NCI-H2029 (cell line): ENCODE data around the gene TLCD3B.
A peak's percentile ranks its signal among the peaks of the same experiment; 100 is the strongest.
"Not testable (repeated sequence)": the region's sequence is repeated elsewhere in the genome, so short reads cannot be mapped to it uniquely, and the experiment has no call there.

Experiments used
- DNase-seq: peaks from one replicate; lab custom pipeline; 2025; lab: John Stamatoyannopoulos, UW

The TLCD3B gene

DNA sequence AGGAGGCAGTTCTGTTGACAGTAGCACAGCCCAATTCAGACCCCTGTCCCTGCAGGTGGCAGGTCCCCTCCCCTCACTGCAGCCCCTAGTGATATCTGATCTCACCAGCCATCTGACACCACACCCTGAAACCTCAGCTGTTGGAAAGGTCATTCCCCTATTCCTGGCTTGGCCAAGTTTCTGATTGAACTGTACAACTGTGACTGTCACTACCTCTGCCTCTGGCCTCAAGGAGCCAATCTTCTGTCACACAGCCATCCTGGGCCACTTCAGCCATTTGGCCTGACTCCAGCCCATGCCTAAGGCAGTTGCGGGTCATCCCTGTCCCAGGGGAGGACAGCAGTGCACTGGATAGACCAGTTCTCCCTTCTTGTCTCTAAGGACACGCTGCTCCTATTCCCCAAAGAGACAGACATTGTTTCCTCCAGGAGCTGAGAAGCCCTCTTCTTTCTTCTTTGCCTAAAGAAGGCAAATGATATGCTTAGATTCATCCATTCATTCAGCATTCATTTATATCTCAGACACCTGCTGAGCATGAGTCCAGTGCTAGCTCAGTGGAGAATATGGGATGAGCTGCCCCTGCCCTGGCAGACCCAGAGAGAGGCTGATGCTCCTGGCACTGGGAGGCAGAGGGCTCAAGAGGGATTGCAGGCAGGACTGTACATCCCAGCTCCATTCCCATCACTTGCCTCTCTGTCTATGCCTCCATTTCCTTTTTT is 29.9 kb upstream of the TLCD3B start:
- DNase-seq = no peak

- no peak for DNase-seq
Observed at GRCh38 chr16:30060346-30060745, 29.3 kb upstream of the TLCD3B start.

DNA sequence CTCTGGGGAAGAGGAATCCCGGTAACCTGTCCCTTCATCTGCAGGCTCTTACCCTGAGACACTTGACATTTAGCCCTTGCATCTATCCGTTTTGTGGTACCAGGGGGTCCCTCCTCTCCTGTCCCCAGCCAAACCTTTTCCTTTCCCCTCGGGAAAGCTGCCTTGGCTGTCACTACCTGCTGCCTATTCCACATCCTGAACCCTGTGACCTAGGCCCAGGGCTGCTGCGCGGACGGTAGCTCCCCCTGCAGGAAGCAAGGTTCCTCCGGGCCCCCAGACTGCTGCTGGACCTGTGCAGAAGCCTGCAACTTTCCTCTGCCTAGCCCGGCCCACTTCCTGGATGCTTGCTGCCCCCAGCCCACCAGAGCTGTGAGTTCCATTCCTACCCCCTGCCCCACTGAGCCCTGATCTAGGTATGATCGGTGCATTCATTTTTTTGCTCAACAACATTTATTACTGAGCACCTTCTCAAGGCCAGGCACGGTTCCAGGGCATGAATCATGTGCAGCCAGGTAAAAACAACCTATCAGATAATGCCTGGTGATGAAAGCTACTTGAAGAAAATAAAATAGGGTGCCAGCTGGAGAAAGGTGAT is 24.0 kb upstream of the TLCD3B start:
- DNase-seq = no peak

GRCh38 chr16:30054451-30054850 is 23.4 kb upstream of the TLCD3B start:
- DNase-seq = no peak

DNA sequence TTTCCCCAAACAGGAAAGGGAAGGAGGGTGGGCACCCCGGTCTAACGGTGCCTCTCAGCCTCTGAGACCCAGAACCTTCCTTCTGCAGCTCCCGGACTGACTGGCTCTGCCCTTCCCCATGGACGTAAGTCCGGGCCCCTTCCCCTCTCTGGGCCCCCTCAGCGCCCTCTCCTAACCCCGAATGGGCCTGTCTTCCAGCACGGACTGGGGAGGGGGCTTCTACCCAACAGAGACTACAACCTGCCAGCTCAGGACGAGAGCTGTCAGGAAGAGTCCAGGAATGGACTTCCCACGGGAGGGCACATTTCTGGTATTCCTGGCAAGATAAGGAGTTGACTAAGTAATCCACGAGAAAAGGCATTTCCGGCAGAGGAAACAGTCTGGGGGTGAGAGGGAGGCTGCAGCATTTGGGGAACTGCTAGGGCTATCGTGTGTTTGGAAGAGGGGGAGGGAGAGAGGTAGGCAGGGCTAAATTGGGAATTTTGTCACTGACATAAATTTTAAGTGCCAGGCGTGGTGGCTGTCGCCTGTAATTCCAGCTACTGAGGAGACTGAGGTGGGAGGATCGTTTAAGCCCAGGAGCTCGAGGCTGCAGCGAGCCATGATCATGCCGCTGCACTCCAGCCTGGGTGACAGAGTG is 22.4 kb upstream of the TLCD3B start:
- DNase-seq = no peak

- DNase-seq = peak; percentile 92
Observed at GRCh38 chr16:30052671-30053372, 21.8 kb upstream of the TLCD3B start.

DNA sequence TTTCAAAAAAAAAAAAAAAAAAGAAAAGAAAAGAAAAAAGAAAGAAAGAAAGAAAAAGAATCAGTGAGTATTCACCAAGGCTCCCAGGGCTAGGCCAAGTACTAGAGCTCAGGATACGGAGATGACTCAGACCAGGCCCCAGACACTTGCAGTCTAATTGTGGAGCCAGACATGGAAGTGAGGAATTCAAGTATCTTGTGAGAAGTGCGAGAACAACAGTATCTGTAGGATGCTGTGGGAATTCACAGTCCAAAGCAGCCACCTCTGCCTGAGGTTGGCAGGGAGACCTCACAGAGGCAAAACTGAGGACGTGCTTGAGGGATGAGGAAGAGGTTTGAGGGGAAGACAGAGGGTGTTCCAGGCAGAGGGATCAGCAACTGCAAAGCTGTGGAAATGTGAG is 20.4 kb upstream of the TLCD3B start:
- no peak for DNase-seq

GRCh38 chr16:30049871-30050270 is 18.8 kb upstream of the TLCD3B start:
- no peak for DNase-seq

- DNase-seq = no peak
Observed at GRCh38 chr16:30046588-30046987, 15.5 kb upstream of the TLCD3B start.

DNA sequence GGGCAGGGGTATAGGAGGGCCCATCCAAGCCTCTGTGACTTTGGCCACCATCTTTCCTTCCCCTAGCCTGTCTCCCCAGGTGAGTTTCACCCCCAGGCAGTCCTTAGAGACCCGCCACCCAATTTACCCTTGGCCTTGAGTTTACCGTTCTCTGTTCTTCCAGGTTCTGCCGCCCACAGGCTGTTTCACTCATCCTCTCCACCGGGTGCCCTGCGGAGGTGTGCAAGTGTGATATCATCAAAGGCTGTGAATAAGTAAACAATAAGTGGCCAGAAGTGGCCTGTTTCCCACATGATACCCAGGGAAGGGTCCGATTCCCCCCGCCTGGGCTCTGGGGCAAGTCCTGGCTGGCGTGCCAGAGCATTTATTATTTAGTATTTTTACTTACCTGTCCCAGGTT is 15.1 kb upstream of the TLCD3B start:
- no peak for DNase-seq

- no peak for DNase-seq
Observed at GRCh38 chr16:30041841-30042240, 10.8 kb upstream of the TLCD3B start.

- not testable (repeated sequence) for DNase-seq
Observed at GRCh38 chr16:30040690-30041089, 9.6 kb upstream of the TLCD3B start.

- no peak for DNase-seq
Observed at GRCh38 chr16:30040221-30040620, 9.2 kb upstream of the TLCD3B start.

DNA sequence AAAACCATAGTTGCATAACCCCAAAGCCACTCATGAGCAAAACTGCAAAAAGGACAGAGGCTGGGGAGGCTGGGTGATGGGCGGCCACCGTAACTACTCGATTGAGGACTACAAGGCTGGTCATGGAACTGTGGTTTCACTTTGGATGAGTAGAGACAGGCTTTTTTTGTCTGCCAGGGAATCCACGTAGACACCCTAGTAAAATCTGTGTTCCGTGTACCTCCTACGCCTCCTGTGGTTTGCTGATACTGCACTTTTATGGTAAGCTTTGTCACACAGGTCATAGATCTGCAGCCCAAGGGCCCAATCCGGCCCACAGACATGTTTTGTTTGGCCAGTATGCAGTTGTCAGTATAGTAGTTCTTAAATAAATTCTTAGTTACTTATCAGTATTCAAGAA is 2.2 kb upstream of the TLCD3B start:
- DNase-seq = no peak

GRCh38 chr16:30032083-30032819 is 1.2 kb upstream of the TLCD3B start:
- DNase-seq = peak; percentile 45

GRCh38 chr16:30031477-30031918 is 427 bp upstream of the TLCD3B start:
- DNase-seq = no peak

- no peak for DNase-seq
Observed at GRCh38 chr16:30030011-30030685, 923 bp downstream of the TLCD3B start.

DNA sequence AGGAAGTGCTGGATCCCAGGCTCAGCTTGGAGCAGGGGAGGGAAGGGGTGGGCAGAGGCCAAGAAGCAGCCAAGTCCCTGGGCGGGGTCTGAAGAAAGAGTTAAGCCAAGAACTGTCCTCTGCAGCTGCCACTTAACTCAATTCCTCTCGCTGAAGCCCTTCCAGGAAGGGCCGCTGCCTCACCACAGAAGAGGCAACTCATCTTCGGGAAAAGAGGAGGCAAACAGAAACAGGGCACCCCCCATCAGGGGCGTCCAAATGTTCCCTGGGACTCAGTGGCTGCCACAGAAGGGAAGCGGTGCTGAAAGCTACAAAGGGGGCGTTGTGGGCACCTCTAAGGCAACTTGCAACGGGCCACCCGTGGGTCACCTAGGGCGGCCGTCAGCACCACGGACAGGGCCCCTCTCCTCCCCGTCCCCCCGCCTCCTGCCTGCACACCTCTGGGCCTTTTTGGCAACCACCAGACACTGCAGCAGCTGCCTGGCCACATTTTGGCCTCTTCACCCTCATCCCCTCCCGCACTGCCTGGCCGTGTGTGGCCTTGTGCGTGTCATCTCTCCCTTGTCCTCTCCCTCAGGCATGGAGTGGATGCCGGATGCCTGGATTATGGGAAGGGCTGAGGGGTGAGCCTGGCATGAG is 2.5 kb downstream of the TLCD3B start:
- no peak for DNase-seq

DNA sequence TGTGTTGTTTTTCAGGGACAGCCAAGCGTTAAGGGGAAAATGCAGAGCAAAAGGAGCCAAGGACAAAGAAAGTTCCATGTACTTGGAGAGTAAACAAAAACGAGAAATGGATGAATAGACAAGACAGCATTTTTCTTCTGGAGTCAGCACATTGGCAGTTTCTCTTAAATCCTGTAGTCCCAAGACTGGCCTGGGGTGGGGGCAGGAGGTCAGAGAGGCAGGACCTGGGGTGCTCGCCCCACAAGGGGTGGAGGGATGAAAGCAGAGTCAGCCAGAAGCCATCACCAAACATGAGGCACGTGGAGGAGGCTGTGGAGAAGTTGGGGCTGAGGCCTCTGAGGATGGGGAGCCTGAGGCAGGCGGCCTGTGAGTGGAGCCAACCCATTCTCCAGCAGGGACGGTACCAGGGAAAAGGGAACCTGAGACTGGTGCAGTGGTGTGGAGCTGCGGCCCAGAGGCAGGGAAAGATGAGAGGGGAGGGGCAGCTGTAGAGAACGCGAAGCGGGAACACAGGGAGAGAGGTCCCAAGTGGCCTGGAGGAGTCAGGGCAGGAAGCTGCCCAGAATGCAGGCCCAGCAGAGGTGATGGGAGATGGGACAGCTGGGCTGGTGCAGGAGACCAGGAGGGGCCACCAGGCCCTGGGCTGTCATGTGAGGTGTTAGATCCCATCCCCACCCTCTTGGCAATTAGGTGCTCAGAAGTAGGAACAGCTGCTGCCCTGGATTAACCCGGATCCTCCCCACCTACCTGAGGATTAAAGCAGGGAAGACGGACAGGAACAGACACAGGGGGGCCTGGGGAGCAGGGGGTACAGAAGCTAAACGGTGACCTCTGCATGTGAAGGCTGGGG is 3.3 kb downstream of the TLCD3B start:
- no peak for DNase-seq

DNA sequence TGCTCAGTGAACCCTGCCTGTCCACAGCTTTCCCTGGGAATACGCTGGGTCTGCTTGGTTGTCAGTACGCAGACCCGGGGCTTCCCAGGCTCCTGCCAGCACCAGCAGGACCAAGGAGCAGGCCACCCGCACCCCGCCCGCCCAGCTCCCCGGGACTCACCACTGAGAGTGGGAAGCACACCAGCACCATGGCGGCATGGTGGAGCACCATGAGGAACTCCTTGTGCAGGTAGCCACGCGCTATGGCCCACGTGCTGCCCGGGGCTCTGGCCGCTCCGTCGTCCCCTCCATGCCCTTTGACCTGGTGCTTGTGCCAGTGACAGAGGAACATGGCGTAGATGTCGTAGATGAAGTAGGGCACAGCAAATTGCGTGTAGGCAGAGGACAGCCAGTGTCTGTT is 4.6 kb downstream of the TLCD3B start:
- DNase-seq = no peak
